IMR-90 (cell line): ENCODE measurements around the gene TMEM143. TPM values are rescaled to one million over a fixed set of nuclear protein-coding genes. Genes with fewer than 3 reads are reported as not detected.

ENCODE experiments used
- ATAC-seq: fragments of 200-7000 bp; cut with Tn5 transposase; 2 replicates; pipeline ENCODE4 v1.9.1; 2020; ENCODE audit warnings: low read depth, mild to moderate bottlenecking, moderate library complexity
- BruUV-seq: library from RNA; stranded (reverse); fragments of 400-500 nt; replicated peaks from 2 replicates; lab custom pipeline; 2021; lab: Mats Ljungman, UMichigan
- CTCF ChIA-PET: fragments of 300-600 bp; formaldehyde crosslinking; extraction: SDS; loops from one replicate; lab custom pipeline; 2021; ENCODE audit warnings: antibody characterized with exemption; lab: Yijun Ruan, JAX
- POLR2A ChIA-PET: fragments of 300-600 bp; sonication (Branson Sonifier 250); formaldehyde crosslinking; loops from one replicate; lab custom pipeline; 2022; ENCODE audit warnings: antibody characterized with exemption; ENCODE audit not compliant: unreplicated experiment; lab: Charles Lee
- DNase-seq: peaks from one replicate; pipeline ENCODE4 v3.0.0; 2013
- H2AFZ ChIP-seq: replicated peaks from 2 replicates; pipeline ENCODE3; 2013; ENCODE audit warnings: low read length, mild to moderate bottlenecking; ENCODE audit not compliant: poor library complexity
- H2AK5ac ChIP-seq: 2 replicates; pipeline ENCODE4 v1.6.1; 2013; ENCODE audit warnings: low read depth, low read length, inconsistent platforms
- H2AK9ac ChIP-seq: replicated peaks from 2 replicates; pipeline ENCODE3; 2013; ENCODE audit warnings: mild to moderate bottlenecking, low read depth, low read length, moderate library complexity; ENCODE audit not compliant: poor library complexity
- H2BK120ac ChIP-seq: 2 replicates; pipeline ENCODE4 v1.6.1; 2013; ENCODE audit warnings: low read depth, low read length, inconsistent platforms
- H2BK15ac ChIP-seq: 3 replicates; pipeline ENCODE4 v1.6.1; 2013; ENCODE audit warnings: low read depth, low read length, inconsistent platforms
- H2BK20ac ChIP-seq: 2 replicates; pipeline ENCODE4 v1.6.1; 2013; ENCODE audit warnings: low read depth, mild to moderate bottlenecking, inconsistent platforms, low read length, moderate library complexity
- H2BK5ac ChIP-seq: 2 replicates; pipeline ENCODE4 v1.6.1; 2013; ENCODE audit warnings: mild to moderate bottlenecking, low read depth, low read length, inconsistent platforms; ENCODE audit not compliant: poor library complexity, severe bottlenecking
- H3K14ac ChIP-seq: replicated peaks from 2 replicates; pipeline ENCODE4 v1.6.1; 2013; ENCODE audit warnings: low read depth, low read length, inconsistent platforms
- H3K18ac ChIP-seq: 2 replicates; pipeline ENCODE4 v1.6.1; 2013; ENCODE audit warnings: low read depth, low read length, control low read depth
- H3K23ac ChIP-seq: 2 replicates; pipeline ENCODE4 v1.6.1; 2013; ENCODE audit warnings: low read depth, low read length, inconsistent platforms
- H3K27ac ChIP-seq: 2 replicates; pipeline ENCODE4 v1.5.1; 2013; ENCODE audit warnings: mild to moderate bottlenecking, control low read depth, low read length; ENCODE audit not compliant: insufficient read depth
- H3K27me3 ChIP-seq: 2 replicates; pipeline ENCODE4 v1.6.1; 2013; ENCODE audit warnings: low read length; ENCODE audit not compliant: control insufficient read depth, insufficient read depth
- H3K36me3 ChIP-seq: 2 replicates; pipeline ENCODE4 v1.6.1; 2013; ENCODE audit warnings: low read length, mixed read lengths; ENCODE audit not compliant: control insufficient read depth, insufficient read depth
- H3K4ac ChIP-seq: 2 replicates; pipeline ENCODE4 v1.6.1; 2013; ENCODE audit warnings: low read depth, low read length, inconsistent platforms
- H3K4me1 ChIP-seq: 2 replicates; pipeline ENCODE4 v1.6.1; 2013; ENCODE audit warnings: low read length, mixed read lengths; ENCODE audit not compliant: control insufficient read depth, insufficient read depth
- H3K4me2 ChIP-seq: 2 replicates; pipeline ENCODE4 v1.6.1; 2013; ENCODE audit warnings: low read depth, mild to moderate bottlenecking, control low read depth, low read length, moderate library complexity
- H3K4me3 ChIP-seq: 2 replicates; pipeline ENCODE4 v1.5.1; 2013; ENCODE audit warnings: low read depth, mild to moderate bottlenecking, control low read depth, low read length, moderate library complexity; ENCODE audit not compliant: insufficient read depth
- H3K56ac ChIP-seq: 2 replicates; pipeline ENCODE4 v1.6.1; 2013; ENCODE audit warnings: low read length, inconsistent platforms; ENCODE audit not compliant: insufficient read depth; ENCODE audit errors: extremely low read depth
- H3K79me1 ChIP-seq, 2 experiments: 2 replicates each; pipeline ENCODE4 v1.6.1; 2013; ENCODE audit warnings: low read length in 2 of 2, inconsistent platforms in 1 of 2, low read depth in 1 of 2
- H3K9ac ChIP-seq: 2 replicates; pipeline ENCODE4 v1.6.1; 2013; ENCODE audit warnings: low read depth, low read length, control low read depth
- H3K9me1 ChIP-seq: 2 replicates; pipeline ENCODE4 v1.6.1; 2013; ENCODE audit warnings: low read length, inconsistent platforms; ENCODE audit not compliant: insufficient read depth
- H3K9me3 ChIP-seq: 2 replicates; pipeline ENCODE4 v1.6.1; 2013; ENCODE audit warnings: low read length; ENCODE audit not compliant: control insufficient read depth, insufficient read depth
- H4K20me1 ChIP-seq: 2 replicates; pipeline ENCODE4 v1.6.1; 2013; ENCODE audit warnings: low read length, inconsistent platforms; ENCODE audit not compliant: insufficient read depth
- H4K5ac ChIP-seq: 2 replicates; pipeline ENCODE4 v1.6.1; 2013; ENCODE audit warnings: mild to moderate bottlenecking, low read depth, low read length, control low read depth
- H4K8ac ChIP-seq, 2 experiments: 2 replicates each; pipeline ENCODE4 v1.6.1; 2013; ENCODE audit warnings: low read depth in 2 of 2, low read length in 2 of 2, control low read depth in 1 of 2, inconsistent platforms in 1 of 2
- H4K91ac ChIP-seq: 2 replicates; pipeline ENCODE4 v1.6.1; 2013; ENCODE audit warnings: low read depth, low read length, inconsistent platforms; ENCODE audit not compliant: insufficient read depth
- BHLHE40 ChIP-seq: fragments of 150-350 bp; IDR thresholded peaks from 2 replicates; pipeline ENCODE4 v1.6.1; 2016; ENCODE audit warnings: mild to moderate bottlenecking, low read depth, low read length
- CEBPB ChIP-seq: IDR thresholded peaks from 2 replicates; pipeline ENCODE4 v1.6.1; 2012; ENCODE audit warnings: low read depth, low read length, improper control_type of control experiment
- CHD1 ChIP-seq: IDR thresholded peaks from 2 replicates; pipeline ENCODE4 v1.6.1; 2012; ENCODE audit warnings: low read depth, low read length, improper control_type of control experiment
- FOS ChIP-seq: fragments of 150-350 bp; IDR thresholded peaks from 2 replicates; pipeline ENCODE4 v1.6.1; 2016; ENCODE audit warnings: low read depth, low read length
- MAFK ChIP-seq: IDR thresholded peaks from 2 replicates; pipeline ENCODE4 v1.6.1; 2012; ENCODE audit warnings: low read depth, low read length, improper control_type of control experiment
- MAZ ChIP-seq: IDR thresholded peaks from 2 replicates; pipeline ENCODE4 v1.6.1; 2012; ENCODE audit warnings: low read depth, mild to moderate bottlenecking, low read length, improper control_type of control experiment, moderate library complexity, borderline replicate concordance
- MXI1 ChIP-seq: IDR thresholded peaks from 2 replicates; pipeline ENCODE4 v1.6.1; 2012; ENCODE audit warnings: low read depth, mild to moderate bottlenecking, low read length, moderate library complexity, borderline replicate concordance
- NFE2L2 ChIP-seq: fragments of 150-350 bp; IDR thresholded peaks from 2 replicates; pipeline ENCODE4 v1.6.1; 2016; ENCODE audit warnings: low read depth, mild to moderate bottlenecking, low read length
- POLR2A ChIP-seq: IDR thresholded peaks from 2 replicates; pipeline ENCODE4 v1.6.1; 2012; ENCODE audit warnings: mild to moderate bottlenecking, low read depth, low read length
- RAD21 ChIP-seq: IDR thresholded peaks from 2 replicates; pipeline ENCODE4 v1.6.1; 2012; ENCODE audit warnings: low read length, improper control_type of control experiment
- RCOR1 ChIP-seq: IDR thresholded peaks from 2 replicates; pipeline ENCODE4 v1.6.1; 2012; ENCODE audit warnings: mild to moderate bottlenecking, low read length, improper control_type of control experiment; ENCODE audit not compliant: insufficient replicate concordance
- SMC3 ChIP-seq: fragments of 150-350 bp; IDR thresholded peaks from 2 replicates; pipeline ENCODE4 v1.6.1; 2016; ENCODE audit warnings: low read depth, mild to moderate bottlenecking, antibody characterized with exemption, low read length, moderate library complexity
- WGBS, 2 experiments: methylation state at CpG; one replicate each; pipeline versions ENCODE4 v1.1.5 to v1.1.7; 2013; ENCODE audit warnings: missing lambda C conversion rate in 2 of 2; ENCODE audit not compliant: insufficient read length in 1 of 2; ENCODE audit errors: extremely low coverage in 2 of 2; 5-methylcytosine and 5-hydroxymethylcytosine counted together
- dilution Hi-C: fragments of 300-500 bp; cut with HindIII; formaldehyde crosslinking; loops from one replicate; pipeline ENCODE4 v1.14.3; 2018; ENCODE audit warnings: low sequenced_read_pairs; ENCODE audit not compliant: unreplicated experiment
- in situ Hi-C: fragments of 300-500 bp; cut with MboI; formaldehyde crosslinking; loops from 3 replicates; pipeline ENCODE4 v1.14.3; 2019; ENCODE audit warnings: low sequenced_read_pairs, inconsistent platforms, mixed read lengths
- intact Hi-C: fragments of 100-400 bp; cut with micrococcal nuclease; formaldehyde crosslinking; loops from 2 replicates; pipeline ENCODE4 v1.10.0; 2022
- polyA plus RNA-seq, 3 experiments: library from polyadenylated mRNA; depleted of rRNA; stranded (reverse); fragments of >200 nt; gene quantifications; 2 replicates each; pipeline ENCODE4 v1.2.3, GENCODE V29; 2012; ENCODE audit warnings: low replicate concordance in 1 of 3
- total RNA-seq: library from RNA; depleted of rRNA; stranded (reverse); fragments of >200 nt; gene quantifications from 2 replicates; pipeline ENCODE4 v1.2.3, GENCODE V29; 2012
- TF ChIP-seq, protein P1 (sequence below): fragments of 150-350 bp; IDR thresholded peaks from 2 replicates; pipeline ENCODE4 v1.6.1; 2016; ENCODE audit warnings: low read depth, mild to moderate bottlenecking, low read length, moderate library complexity, borderline replicate concordance
- TF ChIP-seq, protein P2 (sequence below): conservative IDR thresholded peaks from 2 replicates; pipeline ENCODE4 v1.5.1; 2012; ENCODE audit warnings: mild to moderate bottlenecking, low read depth, low read length, improper control_type of control experiment
- TF ChIP-seq, protein P3 (sequence below): fragments of 150-350 bp; IDR thresholded peaks from 2 replicates; pipeline ENCODE4 v1.6.1; 2017; ENCODE audit warnings: mild to moderate bottlenecking, antibody characterized with exemption, low read length, low read depth

The TMEM143 gene
- total and polyA plus RNA-seq, 2 of the 4 experiments (the other 2 are of a cell fraction): 1.3 to 7.6 TPM

- Histone ChIP-seq H3K4ac (no peak overlapping the region), H3K36me3 (no peaks in the 10 kb centered on the region), H3K9ac (no peak overlapping the region), H3K79me1 (no peaks in the 10 kb centered on the region), H3K4me3 (no peak overlapping the region), H3K14ac (no peak overlapping the region), H3K23ac (no peak overlapping the region), H2BK20ac (no peak overlapping the region), H2BK5ac (no peak overlapping the region), H2BK120ac (no peak overlapping the region), H4K5ac (no peak overlapping the region), H3K18ac (no peak overlapping the region), H3K9me3 (no peaks in the 10 kb centered on the region), H2AK5ac (no peak overlapping the region), H3K4me2 (no peak overlapping the region), H4K20me1 (no peaks in the 10 kb centered on the region), H3K27me3 (no peaks in the 10 kb centered on the region), H3K56ac (no peak overlapping the region), H2AK9ac (peak overlapping the region; percentile 65), H3K4me1 (no peaks in the 10 kb centered on the region), H3K27ac (no peak overlapping the region), H3K9me1 (peaks cover 6% of the 10 kb centered on the region; the same call in 1 of the 2 replicates), H4K91ac (no peak overlapping the region), H2AFZ (no peak overlapping the region), H4K8ac (0 out of 4 replicates have a peak overlapping the region, but pooled peaks of 1 of the 2 experiments have one; percentile 9), H2BK15ac (no peak overlapping the region)
- ChIA-PET CTCF (no interaction called here), POLR2A (no interaction called here)
- intact Hi-C loops: no loop called here
- in situ Hi-C loops: no loop called here
- no TSS peak for BruUV-seq
- WGBS, 2 experiments: 82% methylated on average over 3 of the region's 23 CpGs; no CpG with 5 or more reads in 1 of the 2 experiments
- dilution Hi-C loops: no loop called here
- ATAC-seq (no peak), DNase-seq (peak; percentile 38)
- TF ChIP-seq SMC3: no peak
- peak; percentile 16; the same call in 1 of the 2 replicates for TF ChIP-seq FOS
- TF ChIP-seq, protein P1, sequence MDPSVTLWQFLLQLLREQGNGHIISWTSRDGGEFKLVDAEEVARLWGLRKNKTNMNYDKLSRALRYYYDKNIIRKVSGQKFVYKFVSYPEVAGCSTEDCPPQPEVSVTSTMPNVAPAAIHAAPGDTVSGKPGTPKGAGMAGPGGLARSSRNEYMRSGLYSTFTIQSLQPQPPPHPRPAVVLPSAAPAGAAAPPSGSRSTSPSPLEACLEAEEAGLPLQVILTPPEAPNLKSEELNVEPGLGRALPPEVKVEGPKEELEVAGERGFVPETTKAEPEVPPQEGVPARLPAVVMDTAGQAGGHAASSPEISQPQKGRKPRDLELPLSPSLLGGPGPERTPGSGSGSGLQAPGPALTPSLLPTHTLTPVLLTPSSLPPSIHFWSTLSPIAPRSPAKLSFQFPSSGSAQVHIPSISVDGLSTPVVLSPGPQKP: no peak
- no peak for TF ChIP-seq MAZ
- TF ChIP-seq RAD21: no peak
- TF ChIP-seq BHLHE40: no peak
- no peak for TF ChIP-seq MAFK
- TF ChIP-seq, protein P2, sequence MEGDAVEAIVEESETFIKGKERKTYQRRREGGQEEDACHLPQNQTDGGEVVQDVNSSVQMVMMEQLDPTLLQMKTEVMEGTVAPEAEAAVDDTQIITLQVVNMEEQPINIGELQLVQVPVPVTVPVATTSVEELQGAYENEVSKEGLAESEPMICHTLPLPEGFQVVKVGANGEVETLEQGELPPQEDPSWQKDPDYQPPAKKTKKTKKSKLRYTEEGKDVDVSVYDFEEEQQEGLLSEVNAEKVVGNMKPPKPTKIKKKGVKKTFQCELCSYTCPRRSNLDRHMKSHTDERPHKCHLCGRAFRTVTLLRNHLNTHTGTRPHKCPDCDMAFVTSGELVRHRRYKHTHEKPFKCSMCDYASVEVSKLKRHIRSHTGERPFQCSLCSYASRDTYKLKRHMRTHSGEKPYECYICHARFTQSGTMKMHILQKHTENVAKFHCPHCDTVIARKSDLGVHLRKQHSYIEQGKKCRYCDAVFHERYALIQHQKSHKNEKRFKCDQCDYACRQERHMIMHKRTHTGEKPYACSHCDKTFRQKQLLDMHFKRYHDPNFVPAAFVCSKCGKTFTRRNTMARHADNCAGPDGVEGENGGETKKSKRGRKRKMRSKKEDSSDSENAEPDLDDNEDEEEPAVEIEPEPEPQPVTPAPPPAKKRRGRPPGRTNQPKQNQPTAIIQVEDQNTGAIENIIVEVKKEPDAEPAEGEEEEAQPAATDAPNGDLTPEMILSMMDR: no peak
- peak; percentile 12 for TF ChIP-seq RCOR1
- no peak for TF ChIP-seq POLR2A
- no peak for TF ChIP-seq CHD1
- TF ChIP-seq CEBPB: 0 out of 2 replicates have a peak, but pooled peaks have one; percentile 33
- TF ChIP-seq MXI1: no peak
- no peak for TF ChIP-seq NFE2L2
- TF ChIP-seq, protein P3, sequence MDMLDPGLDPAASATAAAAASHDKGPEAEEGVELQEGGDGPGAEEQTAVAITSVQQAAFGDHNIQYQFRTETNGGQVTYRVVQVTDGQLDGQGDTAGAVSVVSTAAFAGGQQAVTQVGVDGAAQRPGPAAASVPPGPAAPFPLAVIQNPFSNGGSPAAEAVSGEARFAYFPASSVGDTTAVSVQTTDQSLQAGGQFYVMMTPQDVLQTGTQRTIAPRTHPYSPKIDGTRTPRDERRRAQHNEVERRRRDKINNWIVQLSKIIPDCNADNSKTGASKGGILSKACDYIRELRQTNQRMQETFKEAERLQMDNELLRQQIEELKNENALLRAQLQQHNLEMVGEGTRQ: no peak
Observed at GRCh38 chr19:48342841-48343540, 20.7 kb downstream of the TMEM143 start.
